Vagina (tissue), 2 donors: ENCODE data around the gene NGEF. TPM values are rescaled to one million over a fixed set of nuclear protein-coding genes. Genes with fewer than 3 reads are reported as not detected.

ENCODE experiments used
- DNase-seq, 2 donors: peaks; one replicate each; pipeline ENCODE4 v3.0.0-alpha.2; 2017; ENCODE audit errors: extremely low spot score in 2 of 2
- H3K27ac ChIP-seq: fragments of 200-600 bp; sonication (generic); one replicate; pipeline ENCODE4 v1.5.1; 2019
- H3K27me3 ChIP-seq: fragments of 200-600 bp; sonication (generic); one replicate; pipeline ENCODE4 v1.5.1; 2019
- H3K36me3 ChIP-seq, 2 donors: fragments of 200-600 bp; sonication (generic); one replicate each; pipeline ENCODE4 v1.5.1; 2017 to 2019
- H3K4me1 ChIP-seq: fragments of 200-600 bp; sonication (generic); one replicate; pipeline ENCODE4 v1.5.1; 2019
- H3K4me3 ChIP-seq, 2 donors: fragments of 200-600 bp; sonication (generic); 1 replicate in 1 of 2; 2 replicates in 1 of 2; pipeline ENCODE4 v1.5.1; 2016 to 2019
- H3K9me3 ChIP-seq: fragments of 200-600 bp; sonication (generic); one replicate; pipeline ENCODE4 v1.5.1; 2019
- POLR2A ChIP-seq, 2 donors: fragments of 450-650 bp; IDR thresholded peaks; one replicate each; pipeline ENCODE4 v1.6.1; 2017; ENCODE audit warnings: antibody characterized with exemption in 2 of 2, mild to moderate bottlenecking in 2 of 2, moderate library complexity in 2 of 2
- POLR2AphosphoS5 ChIP-seq, 2 donors: sonication (generic); formaldehyde crosslinking; IDR thresholded peaks; one replicate each; pipeline ENCODE4 v1.9.0; 2017; ENCODE audit warnings: antibody characterized with exemption in 2 of 2, mild to moderate bottlenecking in 2 of 2, low read depth in 1 of 2; ENCODE audit not compliant: insufficient read depth in 1 of 2
- intact Hi-C: fragments of 100-400 bp; cut with DNase I; formaldehyde crosslinking; loops from one replicate; pipeline ENCODE4 v1.15.1; 2023
- total RNA-seq: library from RNA; depleted of rRNA; stranded (reverse); fragments of >200 nt; gene quantifications from one replicate; pipeline ENCODE4 v1.2.3, GENCODE V29; 2016
- TF ChIP-seq, protein P1 (sequence below), 3 experiments: fragments of 450-650 bp in 2 of 3; fragments of 200-600 bp in 1 of 3; sonication (generic) in 1 of 3; IDR thresholded peaks; one replicate each; pipeline ENCODE4 v1.5.1; 2017 to 2019; ENCODE audit warnings: antibody characterized with exemption in 3 of 3, mild to moderate bottlenecking in 2 of 3, moderate library complexity in 2 of 3

Gene NGEF
- total RNA-seq, 1 donor from 2014 or later, result 4.9 TPM

DNA sequence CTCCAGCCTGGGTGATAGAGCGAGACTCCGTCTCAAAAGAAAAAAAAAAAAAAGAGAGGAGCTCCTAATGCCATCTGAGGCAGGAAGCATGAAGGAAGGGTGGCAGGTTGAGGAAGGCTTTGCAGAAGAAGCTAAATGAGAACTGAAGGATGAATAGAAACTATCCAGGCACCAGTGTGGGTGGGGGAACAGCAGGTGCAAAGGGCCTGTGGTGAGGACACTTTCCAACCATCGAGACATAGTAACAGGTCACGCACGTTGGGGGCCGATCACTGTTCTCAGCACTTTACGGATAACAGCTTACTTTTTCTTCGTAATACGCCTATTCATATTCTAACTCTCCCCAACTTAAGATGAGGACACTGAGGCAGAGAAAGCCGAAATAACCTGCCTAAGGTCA is 58.4 kb downstream of the NGEF start:
- TF ChIP-seq POLR2AphosphoS5 (IDR thresholded peaks at IDR 0.05; ENCODE audit: insufficient read depth in 1 of 2, low read depth in 1 of 2) (no peak), POLR2A (IDR thresholded peaks at IDR 0.05) (no peak)
- TF ChIP-seq, protein P1, sequence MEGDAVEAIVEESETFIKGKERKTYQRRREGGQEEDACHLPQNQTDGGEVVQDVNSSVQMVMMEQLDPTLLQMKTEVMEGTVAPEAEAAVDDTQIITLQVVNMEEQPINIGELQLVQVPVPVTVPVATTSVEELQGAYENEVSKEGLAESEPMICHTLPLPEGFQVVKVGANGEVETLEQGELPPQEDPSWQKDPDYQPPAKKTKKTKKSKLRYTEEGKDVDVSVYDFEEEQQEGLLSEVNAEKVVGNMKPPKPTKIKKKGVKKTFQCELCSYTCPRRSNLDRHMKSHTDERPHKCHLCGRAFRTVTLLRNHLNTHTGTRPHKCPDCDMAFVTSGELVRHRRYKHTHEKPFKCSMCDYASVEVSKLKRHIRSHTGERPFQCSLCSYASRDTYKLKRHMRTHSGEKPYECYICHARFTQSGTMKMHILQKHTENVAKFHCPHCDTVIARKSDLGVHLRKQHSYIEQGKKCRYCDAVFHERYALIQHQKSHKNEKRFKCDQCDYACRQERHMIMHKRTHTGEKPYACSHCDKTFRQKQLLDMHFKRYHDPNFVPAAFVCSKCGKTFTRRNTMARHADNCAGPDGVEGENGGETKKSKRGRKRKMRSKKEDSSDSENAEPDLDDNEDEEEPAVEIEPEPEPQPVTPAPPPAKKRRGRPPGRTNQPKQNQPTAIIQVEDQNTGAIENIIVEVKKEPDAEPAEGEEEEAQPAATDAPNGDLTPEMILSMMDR (IDR thresholded peaks at IDR 0.05), result no peak

DNA sequence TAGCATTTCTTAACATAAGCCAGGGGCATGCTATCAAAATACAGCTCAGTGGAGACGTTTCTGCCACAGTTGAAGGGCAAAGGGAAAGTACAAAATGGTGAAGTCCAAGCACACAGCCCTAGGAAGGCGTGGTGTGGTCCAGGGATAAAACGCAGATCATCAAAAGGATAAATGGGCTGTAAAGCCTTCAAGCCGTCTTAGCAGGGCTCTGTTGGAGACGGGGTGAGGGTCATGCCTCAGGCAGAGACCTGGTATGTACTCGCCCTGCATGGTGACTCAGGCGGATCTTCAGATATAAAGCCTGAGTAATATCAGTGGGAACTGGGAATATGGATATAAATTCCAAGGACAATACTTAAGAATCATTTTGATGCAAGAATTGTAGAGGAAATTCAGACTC is 61.2 kb downstream of the NGEF start:
- H3K9me3 ChIP-seq, result no peaks in the 10 kb centered on the region
- DNase-seq, result no peak
- H3K36me3 ChIP-seq, result no peaks in the 10 kb centered on the region
- H3K27me3 ChIP-seq, result no peaks in the 10 kb centered on the region
- H3K27ac ChIP-seq, result no peak overlapping the region
- no peak overlapping the region for H3K4me3 ChIP-seq
- intact Hi-C loops, result no loop called here
- H3K4me1 ChIP-seq, result no peaks in the 10 kb centered on the region
- TF ChIP-seq POLR2A (IDR thresholded peaks at IDR 0.05) (no peak), POLR2AphosphoS5 (IDR thresholded peaks at IDR 0.05; ENCODE audit: insufficient read depth in 1 of 2, low read depth in 1 of 2) (no peak)
- TF ChIP-seq, protein P1 (IDR thresholded peaks at IDR 0.05), result no peak

More for the DNA sequence above, 58.4 kb downstream of the NGEF start:
- Histone ChIP-seq H3K36me3 (no peaks in the 10 kb centered on the region), H3K4me3 (no peak overlapping the region), H3K4me1 (no peaks in the 10 kb centered on the region), H3K9me3 (no peaks in the 10 kb centered on the region), H3K27me3 (no peaks in the 10 kb centered on the region), H3K27ac (no peak overlapping the region)
- intact Hi-C loops, result no loop called here
- DNase-seq, result no peak

DNA sequence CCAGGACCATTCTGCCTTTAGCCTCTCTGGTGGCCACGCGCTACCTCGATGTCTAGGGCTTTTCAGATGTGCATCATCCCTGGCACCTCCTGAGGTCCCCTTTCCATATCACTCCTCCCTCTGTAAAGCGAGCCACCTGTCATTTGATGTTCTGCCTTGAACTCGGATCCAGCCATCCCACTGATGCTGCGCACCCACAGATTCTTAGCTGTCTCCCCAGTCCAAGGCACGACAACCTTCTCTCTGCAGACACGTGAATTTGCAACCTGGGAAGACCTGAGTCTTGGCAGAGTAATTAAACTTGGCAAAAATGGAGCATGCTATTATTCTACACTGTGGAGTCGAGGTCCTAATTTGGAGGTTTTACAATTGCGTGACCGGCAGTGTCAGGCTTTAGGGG is 61.9 kb downstream of the NGEF start:
- intact Hi-C loops, result no loop called here
- Histone ChIP-seq H3K4me1 (no peaks in the 10 kb centered on the region), H3K27me3 (no peaks in the 10 kb centered on the region), H3K36me3 (no peaks in the 10 kb centered on the region), H3K9me3 (no peaks in the 10 kb centered on the region), H3K27ac (no peak overlapping the region), H3K4me3 (no peak overlapping the region)
- TF ChIP-seq POLR2AphosphoS5 (IDR thresholded peaks at IDR 0.05; ENCODE audit: insufficient read depth in 1 of 2, low read depth in 1 of 2), result no peak
- TF ChIP-seq, protein P1 (IDR thresholded peaks at IDR 0.05), result no peak
- TF ChIP-seq POLR2A (IDR thresholded peaks at IDR 0.05), result no peak
- no peak for DNase-seq

DNA sequence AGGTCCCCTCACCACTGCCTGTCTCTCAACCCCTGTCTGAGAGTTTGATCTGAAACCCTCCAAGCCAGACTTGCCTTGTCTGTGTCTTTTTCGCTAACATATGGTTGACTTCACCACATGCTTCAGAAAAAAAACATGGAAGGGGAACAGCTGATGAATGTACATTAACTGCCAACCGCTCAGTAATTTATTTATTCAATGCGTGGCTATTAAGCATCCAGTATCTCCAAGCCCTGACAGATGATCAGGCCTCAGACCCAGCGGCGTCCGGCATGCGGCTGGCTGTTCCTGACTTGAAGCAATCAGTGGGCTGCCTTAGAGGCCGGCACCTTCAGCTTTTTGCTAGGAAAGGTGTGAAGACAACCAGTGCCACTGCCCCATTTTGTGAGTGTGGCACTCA is 62.3 kb downstream of the NGEF start:
- TF ChIP-seq POLR2AphosphoS5 (IDR thresholded peaks at IDR 0.05; ENCODE audit: insufficient read depth in 1 of 2, low read depth in 1 of 2), result no peak
- Histone ChIP-seq H3K36me3 (no peaks in the 10 kb centered on the region), H3K27me3 (no peaks in the 10 kb centered on the region), H3K9me3 (no peaks in the 10 kb centered on the region), H3K4me3 (no peak overlapping the region), H3K4me1 (no peaks in the 10 kb centered on the region), H3K27ac (no peak overlapping the region)
- no peak for DNase-seq
- intact Hi-C loops, result no loop called here

DNA sequence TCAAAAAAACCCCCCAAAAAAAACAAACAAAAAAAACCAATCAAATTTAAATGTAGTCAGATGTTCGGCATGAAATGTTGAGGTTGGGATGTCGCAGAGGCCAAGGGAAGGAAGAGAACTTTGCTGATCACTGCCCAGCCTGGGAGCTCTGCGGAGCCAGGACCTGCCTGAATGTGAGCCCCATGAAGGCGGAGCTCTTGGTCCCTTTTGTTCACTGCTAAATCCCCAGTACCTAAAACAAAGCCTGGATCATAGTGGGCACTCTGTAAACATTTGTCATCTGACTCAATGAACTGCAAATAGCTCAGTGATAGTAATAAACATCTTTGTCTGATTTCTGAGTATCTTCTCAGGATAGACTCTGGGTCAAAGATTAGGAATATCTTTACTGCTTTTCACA is 64.0 kb downstream of the NGEF start:
- H3K4me1 ChIP-seq, result no peaks in the 10 kb centered on the region
- H3K4me3 ChIP-seq, result no peak overlapping the region
- no peak for DNase-seq
- TF ChIP-seq, protein P1 (IDR thresholded peaks at IDR 0.05), result no peak
- no peak for TF ChIP-seq POLR2A (IDR thresholded peaks at IDR 0.05)
- TF ChIP-seq POLR2AphosphoS5 (IDR thresholded peaks at IDR 0.05; ENCODE audit: insufficient read depth in 1 of 2, low read depth in 1 of 2), result no peak
- intact Hi-C loops, result no loop called here
- no peaks in the 10 kb centered on the region for H3K9me3 ChIP-seq
- H3K36me3 ChIP-seq, result no peaks in the 10 kb centered on the region
- H3K27me3 ChIP-seq, result no peaks in the 10 kb centered on the region
- H3K27ac ChIP-seq, result no peak overlapping the region

DNA sequence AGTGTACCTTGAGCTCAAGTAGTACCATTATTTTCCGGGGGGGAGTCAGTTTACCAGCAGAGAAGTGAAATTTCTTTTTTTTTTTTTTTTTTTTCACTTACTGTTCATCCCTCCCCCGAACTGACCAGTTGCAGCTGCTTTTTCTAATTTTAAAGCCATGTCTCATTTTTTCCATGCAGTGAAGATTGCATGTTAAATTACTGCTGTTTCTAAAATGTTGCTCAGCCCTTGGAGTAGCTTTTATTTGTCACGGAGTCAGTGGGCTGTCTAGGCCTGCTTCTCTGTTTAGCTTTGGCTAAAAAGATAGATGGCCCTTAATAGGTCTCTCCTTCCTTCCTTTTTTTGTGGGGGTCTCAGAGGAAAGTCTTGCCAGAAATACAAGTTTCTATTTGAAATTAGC is 70.2 kb downstream of the NGEF start:
- intact Hi-C loops, result no loop called here
- TF ChIP-seq POLR2A (IDR thresholded peaks at IDR 0.05) (no peak), POLR2AphosphoS5 (IDR thresholded peaks at IDR 0.05; ENCODE audit: insufficient read depth in 1 of 2, low read depth in 1 of 2) (no peak)
- no peaks in the 10 kb centered on the region for H3K4me1 ChIP-seq

More for the DNA sequence above, 70.2 kb downstream of the NGEF start:
- Histone ChIP-seq H3K4me3 (no peak overlapping the region), H3K27ac (no peak overlapping the region), H3K36me3 (no peaks in the 10 kb centered on the region), H3K27me3 (no peaks in the 10 kb centered on the region), H3K9me3 (no peaks in the 10 kb centered on the region)
- DNase-seq, result no peak
